Cardiac muscle cell (in vitro differentiated cells and primary cell): Measurements from ENCODE around the gene CACNA1C. TPM values are rescaled to one million over a fixed set of nuclear protein-coding genes. Genes with fewer than 3 reads are reported as not detected.
A peak's percentile ranks its signal among the peaks of the same experiment; 100 is the strongest.

ENCODE experiments used
- DNase-seq, 2 donors: peaks; one replicate each; pipeline versions ENCODE4 v3.0.0 to v3.0.0-alpha.2; 2010 to 2017; ENCODE audit warnings: low read depth in 1 of 2, low spot score in 1 of 2
- H3K27ac ChIP-seq: fragments of 200-600 bp; sonication (generic); 2 replicates; pipeline ENCODE4 v1.5.1; 2016
- H3K27me3 ChIP-seq: fragments of 200-600 bp; sonication (generic); 2 replicates; pipeline ENCODE4 v1.6.0; 2016; ENCODE audit warnings: control low read depth
- H3K36me3 ChIP-seq: fragments of 200-600 bp; sonication (generic); 2 replicates; pipeline ENCODE4 v1.5.1; 2016; ENCODE audit warnings: control low read depth
- H3K4me1 ChIP-seq: fragments of 200-600 bp; sonication (generic); 2 replicates; pipeline ENCODE4 v1.8.1; 2017; ENCODE audit warnings: low read depth, mild to moderate bottlenecking, mixed run types
- H3K4me3 ChIP-seq: fragments of 200-600 bp; sonication (generic); 2 replicates; pipeline ENCODE4 v1.5.1; 2016; ENCODE audit warnings: mild to moderate bottlenecking
- H3K9me3 ChIP-seq: fragments of 200-600 bp; sonication (generic); 2 replicates; pipeline ENCODE4 v1.5.1; 2017; ENCODE audit warnings: low read depth, mild to moderate bottlenecking, control low read depth
- CTCF ChIP-seq: IDR thresholded peaks from 2 replicates; pipeline ENCODE4 v1.5.1; 2012; ENCODE audit warnings: low read depth, mild to moderate bottlenecking, low read length
- polyA plus RNA-seq: library from polyadenylated mRNA; unstranded; fragments of >200 nt; fragmentation: Nextera tagmentation; extraction: Ambion mirVana; gene quantifications from 2 replicates; pipeline ENCODE4 v1.2.1, GENCODE V29; 2016
- total RNA-seq: library from RNA; depleted of rRNA; stranded (reverse); fragments of >200 nt; gene quantifications from 2 replicates; pipeline ENCODE4 v1.2.3, GENCODE V29; 2016

The CACNA1C gene
- total and polyA plus RNA-seq, 2 experiments from 2014 or later = 40.8 to 77.8 TPM

DNA sequence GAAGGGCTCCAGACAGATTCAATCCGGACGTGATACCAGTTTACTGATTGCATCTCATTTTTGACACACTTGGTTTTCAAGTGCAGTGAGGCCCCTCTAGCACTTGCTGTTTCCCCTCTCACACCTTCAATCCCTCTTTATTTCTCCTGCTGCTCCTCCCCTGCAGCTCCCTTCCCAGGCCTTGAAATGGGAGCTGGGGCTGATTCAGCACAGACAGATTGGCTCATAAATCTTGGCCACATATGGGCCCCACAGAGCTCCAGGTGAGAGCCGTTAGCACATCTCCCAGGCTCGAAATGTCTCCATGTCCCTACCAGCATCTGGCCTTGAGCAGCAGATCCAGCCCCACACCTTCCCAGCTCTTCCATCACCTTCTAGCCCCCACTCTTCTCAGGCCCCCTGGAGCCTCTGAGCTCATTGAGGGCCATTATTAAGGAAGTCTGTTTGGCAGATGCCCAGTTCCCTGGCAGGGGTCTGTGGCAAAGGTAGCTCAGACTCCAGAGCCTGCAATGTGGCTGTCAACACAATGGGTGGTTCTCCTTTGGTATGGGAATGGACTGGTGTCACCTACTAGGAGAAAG, 521.7 kb downstream of the CACNA1C start:
- no peak overlapping the region for H3K4me3 ChIP-seq
- H3K9me3 ChIP-seq = no peaks in the 10 kb centered on the region
- no peaks in the 10 kb centered on the region for H3K4me1 ChIP-seq
- no peaks in the 10 kb centered on the region for H3K27me3 ChIP-seq
- no peak overlapping the region for H3K27ac ChIP-seq
- no peak for DNase-seq
- TF ChIP-seq CTCF = no peak
- H3K36me3 ChIP-seq = peaks cover 19% of the 10 kb centered on the region

- peaks cover 17% of the 10 kb centered on the region for H3K36me3 ChIP-seq
- no peaks in the 10 kb centered on the region for H3K9me3 ChIP-seq
- no peak for TF ChIP-seq CTCF
- no peak overlapping the region for H3K4me3 ChIP-seq
- H3K27me3 ChIP-seq = no peaks in the 10 kb centered on the region
- no peaks in the 10 kb centered on the region for H3K4me1 ChIP-seq
- no peak for DNase-seq
- H3K27ac ChIP-seq = no peak overlapping the region
These were observed 522.5 kb downstream of the CACNA1C start for GRCh38 chr12:2575245-2575644.

DNA sequence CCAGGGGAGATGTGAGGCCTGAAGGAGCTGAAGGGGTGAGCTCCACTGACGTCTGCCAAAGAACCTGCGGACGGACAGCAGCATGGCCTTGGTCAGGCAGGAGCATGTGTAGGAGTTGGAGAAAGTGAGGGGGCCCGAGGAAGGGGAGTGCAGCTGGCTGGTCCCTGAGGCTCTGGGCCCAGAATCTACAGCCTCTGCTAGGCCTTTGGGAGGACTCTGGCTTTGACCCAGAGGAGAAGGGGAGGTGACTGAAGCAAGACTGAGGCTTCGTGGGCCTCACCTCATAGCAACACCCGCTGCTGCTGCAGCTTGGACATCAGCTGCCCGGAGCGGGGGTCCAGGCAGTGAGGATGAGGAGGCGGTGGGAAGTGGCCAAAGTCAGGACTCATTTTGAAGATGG, 525.4 kb downstream of the CACNA1C start:
- no peak for DNase-seq
- no peaks in the 10 kb centered on the region for H3K9me3 ChIP-seq
- no peak overlapping the region for H3K4me3 ChIP-seq
- TF ChIP-seq CTCF = no peak
- H3K27me3 ChIP-seq = no peaks in the 10 kb centered on the region
- H3K27ac ChIP-seq = no peak overlapping the region
- H3K36me3 ChIP-seq = peaks cover 14% of the 10 kb centered on the region
- H3K4me1 ChIP-seq = no peaks in the 10 kb centered on the region

DNA sequence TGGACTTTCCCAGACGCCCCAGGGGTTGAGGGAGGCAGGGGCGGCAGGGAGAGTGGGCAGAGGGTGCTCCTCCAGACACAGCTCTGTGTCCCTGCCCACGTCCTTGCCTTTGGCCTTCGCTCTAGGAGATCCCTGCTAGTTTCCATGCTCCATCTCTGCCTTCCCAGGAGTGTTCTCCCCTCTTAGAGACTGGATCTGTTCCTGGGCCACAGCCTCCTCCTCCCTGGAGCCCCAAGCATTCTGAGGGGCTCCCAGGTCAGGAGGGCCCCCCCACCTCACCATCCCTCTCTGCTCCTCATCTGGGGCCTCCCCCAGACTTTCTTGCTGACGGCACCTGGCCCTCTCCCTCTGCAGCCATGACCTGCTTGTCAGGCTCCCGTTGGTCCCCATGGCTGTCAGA, 526.0 kb downstream of the CACNA1C start:
- TF ChIP-seq CTCF = no peak
- no peaks in the 10 kb centered on the region for H3K4me1 ChIP-seq
- no peaks in the 10 kb centered on the region for H3K27me3 ChIP-seq
- no peak for DNase-seq
- peaks cover 9% of the 10 kb centered on the region for H3K36me3 ChIP-seq
- H3K27ac ChIP-seq = no peak overlapping the region
- H3K4me3 ChIP-seq = no peak overlapping the region
- no peaks in the 10 kb centered on the region for H3K9me3 ChIP-seq

GRCh38 chr12:2580821-2581220, 528.0 kb downstream of the CACNA1C start:
- no peaks in the 10 kb centered on the region for H3K27me3 ChIP-seq
- DNase-seq = peak in 1 of 2 donors; percentile 25
- TF ChIP-seq CTCF = no peak
- H3K36me3 ChIP-seq = peaks cover 4% of the 10 kb centered on the region
- H3K4me3 ChIP-seq = no peak overlapping the region
- no peaks in the 10 kb centered on the region for H3K4me1 ChIP-seq
- H3K9me3 ChIP-seq = no peaks in the 10 kb centered on the region
- H3K27ac ChIP-seq = no peak overlapping the region
